AG09309 (cell line): Measurements from ENCODE around the gene RRP8.
A peak's percentile ranks its signal among the peaks of the same experiment; 100 is the strongest.

ENCODE experiments used
- DNase-seq: peaks from one replicate; pipeline ENCODE4 v3.0.0-alpha.2; 2010; ENCODE audit warnings: low read depth
- H3K4me3 ChIP-seq: 2 replicates; pipeline ENCODE4 v1.5.1; 2011; ENCODE audit warnings: mild to moderate bottlenecking, low read depth, low read length, moderate library complexity; ENCODE audit not compliant: control insufficient read depth
- CTCF ChIP-seq: IDR thresholded peaks from 2 replicates; pipeline ENCODE4 v1.5.1; 2011; ENCODE audit warnings: mild to moderate bottlenecking, low read depth, low read length, inconsistent platforms; ENCODE audit not compliant: insufficient read depth, control insufficient read depth; ENCODE audit errors: missing control alignments

Gene RRP8

GRCh38 chr11:6603287-6604080 lies at the start of gene RRP8, which contains the start of gene ILK:
TSS of gene RRP8 (minus strand) at chr11:6603616. CDS start at chr11:6603502, 114 bp downstream.
TSS of gene ILK (plus strand) at chr11:6603774. CDS start at chr11:6604272, 498 bp downstream.
- DNase-seq = peak; percentile 34
- H3K4me3 ChIP-seq = peak within 1 kb of the TSS; percentile 88
- peak; percentile 29 for TF ChIP-seq CTCF

- DNase-seq = no peak
- no peak overlapping the region for H3K4me3 ChIP-seq
- TF ChIP-seq CTCF = no peak
Observed at GRCh38 chr11:6653097-6653496, 49.7 kb upstream of the RRP8 start.

- TF ChIP-seq CTCF = no peak
- DNase-seq = no peak
- H3K4me3 ChIP-seq = no peak overlapping the region
Observed at GRCh38 chr11:6652182-6652581, 48.8 kb upstream of the RRP8 start.

GRCh38 chr11:6650980-6651379 lies 47.6 kb upstream of the RRP8 start:
- TF ChIP-seq CTCF = no peak
- DNase-seq = no peak
- H3K4me3 ChIP-seq = no peak overlapping the region

GRCh38 chr11:6650104-6650503 lies 46.7 kb upstream of the RRP8 start:
- DNase-seq = no peak
- no peak overlapping the region for H3K4me3 ChIP-seq
- no peak for TF ChIP-seq CTCF

GRCh38 chr11:6648501-6648900 lies 45.1 kb upstream of the RRP8 start:
- no peak for DNase-seq
- H3K4me3 ChIP-seq = no peak overlapping the region
- TF ChIP-seq CTCF = no peak

GRCh38 chr11:6647836-6648235 lies 44.4 kb upstream of the RRP8 start:
- no peak overlapping the region for H3K4me3 ChIP-seq

More at GRCh38 chr11:6647836-6648235, 44.4 kb upstream of the RRP8 start:
- no peak for DNase-seq
- no peak for TF ChIP-seq CTCF
